GM23248 (cell line): ENCODE data around the gene PDE6H. TPM values are rescaled to one million over a fixed set of nuclear protein-coding genes. Genes with fewer than 3 reads are reported as not detected.

Experiments
- DNase-seq: peaks from one replicate; pipeline ENCODE4 v3.0.0-alpha.2; 2015
- H2AFZ ChIP-seq: fragments of 200-600 bp; sonication (generic); 2 replicates; pipeline ENCODE4 v1.6.1; 2016; ENCODE audit warnings: antibody characterized with exemption
- H3F3A ChIP-seq: fragments of 200-600 bp; sonication (generic); 2 replicates; pipeline ENCODE4 v1.6.1; 2016; ENCODE audit warnings: mild to moderate bottlenecking, antibody characterized with exemption, mixed run types; ENCODE audit not compliant: insufficient read depth
- H3K27ac ChIP-seq: fragments of 200-600 bp; sonication (generic); 2 replicates; pipeline ENCODE4 v1.5.1; 2016; ENCODE audit warnings: mild to moderate bottlenecking
- H3K27me3 ChIP-seq: fragments of 200-600 bp; sonication (generic); replicated peaks from 2 replicates; pipeline ENCODE4 v1.6.1; 2016; ENCODE audit warnings: mild to moderate bottlenecking; ENCODE audit not compliant: insufficient read depth
- H3K36me3 ChIP-seq: fragments of 200-600 bp; sonication (generic); 2 replicates; pipeline ENCODE4 v1.6.1; 2016; ENCODE audit warnings: low read depth, mild to moderate bottlenecking
- H3K4me1 ChIP-seq: fragments of 200-600 bp; sonication (generic); 2 replicates; pipeline ENCODE4 v1.6.1; 2016; ENCODE audit warnings: mild to moderate bottlenecking; ENCODE audit not compliant: insufficient read depth
- H3K4me2 ChIP-seq: fragments of 200-600 bp; sonication (generic); one replicate; pipeline ENCODE4 v1.6.1; 2016; ENCODE audit warnings: mild to moderate bottlenecking; ENCODE audit not compliant: unreplicated experiment
- H3K4me3 ChIP-seq: fragments of 200-600 bp; sonication (generic); 2 replicates; pipeline ENCODE4 v1.5.1; 2016; ENCODE audit warnings: mild to moderate bottlenecking
- H3K79me2 ChIP-seq: fragments of 200-600 bp; sonication (generic); 2 replicates; pipeline ENCODE4 v1.6.1; 2016; ENCODE audit warnings: mild to moderate bottlenecking; ENCODE audit not compliant: insufficient read depth
- H3K9ac ChIP-seq: fragments of 200-600 bp; sonication (generic); 2 replicates; pipeline ENCODE4 v1.6.1; 2016; ENCODE audit warnings: mild to moderate bottlenecking
- H3K9me2 ChIP-seq: fragments of 200-600 bp; sonication (generic); 2 replicates; pipeline ENCODE4 v1.6.1; 2016; ENCODE audit warnings: mixed run types, mild to moderate bottlenecking, moderate library complexity; ENCODE audit not compliant: insufficient read depth
- H3K9me3 ChIP-seq: fragments of 200-600 bp; sonication (generic); one replicate; pipeline ENCODE4 v1.6.1; 2017; ENCODE audit warnings: low read depth
- H4K20me1 ChIP-seq: fragments of 200-600 bp; sonication (generic); 2 replicates; pipeline ENCODE4 v1.6.0; 2016; ENCODE audit not compliant: insufficient read depth
- EZH2 ChIP-seq: fragments of 200-600 bp; sonication (generic); IDR thresholded peaks from 2 replicates; pipeline ENCODE4 v1.6.1; 2018; ENCODE audit warnings: antibody characterized with exemption, mild to moderate bottlenecking; ENCODE audit not compliant: insufficient read depth, poor library complexity, severe bottlenecking
- EZH2phosphoT487 ChIP-seq: fragments of 200-600 bp; sonication (generic); IDR thresholded peaks from 2 replicates; pipeline ENCODE4 v1.6.1; 2018; ENCODE audit warnings: antibody characterized with exemption, moderate library complexity, mild to moderate bottlenecking, low read depth; ENCODE audit not compliant: insufficient read depth
- WGBS, 2 experiments: methylation state at CpG; one replicate each; pipeline ENCODE4 v1.1.6; 2015 to 2017; ENCODE audit warnings: low lambda C conversion rate in 2 of 2, low coverage in 1 of 2; ENCODE audit errors: missing lambda C conversion rate in 2 of 2; 5-methylcytosine and 5-hydroxymethylcytosine counted together
- in situ Hi-C: fragments of 300-500 bp; cut with MboI; formaldehyde crosslinking; loops from 2 replicates; pipeline ENCODE4 v1.15.0; 2020
- polyA plus RNA-seq: library from polyadenylated mRNA; unstranded; fragments of >200 nt; fragmentation: Nextera tagmentation; extraction: Ambion mirVana; gene quantifications from 2 replicates; pipeline ENCODE4 v1.2.1, GENCODE V29; 2016
- total RNA-seq: library from RNA; depleted of rRNA; stranded (reverse); fragments of >200 nt; shearing (Covaris generic); gene quantifications from 2 replicates; pipeline ENCODE4 v1.2.3, GENCODE V29; 2014

PDE6H gene
- total and polyA plus RNA-seq, 2 experiments from 2014 or later: not detected

GRCh38 chr12:14997998-14998397 lies 25.2 kb downstream of the PDE6H start:
- H3K27ac ChIP-seq: no peak overlapping the region
- no peak overlapping the region for H3K9ac ChIP-seq
- no peak for DNase-seq
- 0 out of 2 replicates have a peak, but pooled peaks cover 4% of the 10 kb centered on the region for H3F3A ChIP-seq
- no peaks in the 10 kb centered on the region for H3K36me3 ChIP-seq
- H3K9me2 ChIP-seq: no peaks in the 10 kb centered on the region
- in situ Hi-C loops: loop anchor here (5.0 kb wide), 1 partner anchor 156 kb away; the partner anchor contains the start of gene ART4
- H3K4me1 ChIP-seq: peaks cover 7% of the 10 kb centered on the region; the same call in 1 of the 2 replicates
- H3K27me3 ChIP-seq: peaks cover 14% of the 10 kb centered on the region; the same call in 1 of the 2 replicates
- WGBS, 2 experiments: 18 to 30% methylated on average over 3 of the region's 3 CpGs
- no peaks in the 10 kb centered on the region for H3K9me3 ChIP-seq
- H3K79me2 ChIP-seq: no peaks in the 10 kb centered on the region
- H2AFZ ChIP-seq: no peak overlapping the region
- no peak overlapping the region for H3K4me3 ChIP-seq
- TF ChIP-seq EZH2phosphoT487: no peak
- no peak for TF ChIP-seq EZH2
- no peak overlapping the region for H3K4me2 ChIP-seq
- no peaks in the 10 kb centered on the region for H4K20me1 ChIP-seq

DNA sequence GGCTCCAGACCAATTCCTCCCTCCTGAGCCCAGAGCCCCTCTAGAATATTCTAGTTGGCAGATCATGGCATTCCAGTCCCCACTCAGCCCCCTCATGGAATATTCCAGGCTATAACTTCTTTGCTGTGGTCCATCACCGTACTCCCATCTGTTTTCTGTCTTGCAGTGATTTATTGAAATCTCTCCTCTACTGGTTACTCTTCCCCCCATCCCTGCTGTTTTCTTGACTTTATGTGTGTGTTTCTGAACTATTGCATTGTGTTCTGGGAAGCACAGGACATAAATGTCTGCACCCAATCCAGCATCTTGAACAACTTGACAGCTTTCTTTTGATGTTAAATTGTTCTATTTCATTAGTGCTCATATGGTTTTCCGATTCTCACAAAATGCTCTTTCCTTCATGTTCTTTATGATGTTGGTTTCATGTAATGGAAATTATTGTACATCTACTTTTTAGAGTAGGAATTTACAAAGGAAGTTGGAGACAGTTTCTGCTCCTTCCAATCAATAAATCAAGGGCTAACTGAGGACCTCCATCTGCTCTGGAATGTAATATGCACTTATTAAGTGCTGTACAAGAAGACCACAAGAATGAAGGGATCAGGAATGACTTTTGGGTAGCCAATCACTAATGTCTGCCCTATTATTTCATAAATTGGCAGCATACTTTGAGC lies 26.3 kb downstream of the PDE6H start:
- DNase-seq: no peak
- in situ Hi-C loops: loop anchor here (5.0 kb wide), 1 partner anchor 157 kb away; the partner anchor contains the start of gene ART4
- Histone ChIP-seq H4K20me1 (no peaks in the 10 kb centered on the region), H3K4me1 (peaks cover 7% of the 10 kb centered on the region; the same call in 1 of the 2 replicates), H3K27ac (no peak overlapping the region), H3K9me2 (no peaks in the 10 kb centered on the region), H3F3A (0 out of 2 replicates have a peak, but pooled peaks cover 4% of the 10 kb centered on the region), H3K79me2 (no peaks in the 10 kb centered on the region), H3K27me3 (peaks cover 25% of the 10 kb centered on the region), H3K9me3 (no peaks in the 10 kb centered on the region), H3K4me2 (no peak overlapping the region), H3K4me3 (no peak overlapping the region), H2AFZ (no peak overlapping the region), H3K9ac (no peak overlapping the region), H3K36me3 (no peaks in the 10 kb centered on the region)
- no peak for TF ChIP-seq EZH2
- TF ChIP-seq EZH2phosphoT487: no peak
- WGBS, 2 experiments: 81 to 89% methylated on average over 2 of the region's 2 CpGs

- Histone ChIP-seq H3K79me2 (no peaks in the 10 kb centered on the region), H3K9me2 (no peaks in the 10 kb centered on the region), H3K9ac (no peak overlapping the region), H2AFZ (no peak overlapping the region), H3F3A (0 out of 2 replicates have a peak, but pooled peaks cover 4% of the 10 kb centered on the region), H3K4me3 (no peak overlapping the region), H3K27me3 (peaks cover 29% of the 10 kb centered on the region), H3K4me2 (no peak overlapping the region), H3K36me3 (no peaks in the 10 kb centered on the region), H4K20me1 (no peaks in the 10 kb centered on the region), H3K4me1 (peaks cover 7% of the 10 kb centered on the region; the same call in 1 of the 2 replicates), H3K27ac (no peak overlapping the region), H3K9me3 (no peaks in the 10 kb centered on the region)
- in situ Hi-C loops: loop anchor here (5.0 to 10.0 kb wide), 2 partner anchors 158 to 275 kb away; partner anchors contain the start of gene ART4
- TF ChIP-seq EZH2phosphoT487 (no peak), EZH2 (no peak)
- DNase-seq: peak; percentile 43
- WGBS, 2 experiments: 58 to 70% methylated on average over 2 of the region's 2 CpGs
These were observed 27.0 kb downstream of the PDE6H start for GRCh38 chr12:14999695-15000365.

GRCh38 chr12:15000575-15000974 lies 27.7 kb downstream of the PDE6H start:
- Histone ChIP-seq H2AFZ (no peak overlapping the region), H3K4me3 (no peak overlapping the region), H3K27ac (no peak overlapping the region), H3K9ac (no peak overlapping the region), H3K9me3 (no peaks in the 10 kb centered on the region), H4K20me1 (no peaks in the 10 kb centered on the region), H3K4me1 (peaks cover 7% of the 10 kb centered on the region; the same call in 1 of the 2 replicates), H3F3A (0 out of 2 replicates have a peak, but pooled peaks cover 4% of the 10 kb centered on the region), H3K4me2 (no peak overlapping the region), H3K27me3 (peaks cover 35% of the 10 kb centered on the region), H3K79me2 (no peaks in the 10 kb centered on the region), H3K36me3 (no peaks in the 10 kb centered on the region), H3K9me2 (no peaks in the 10 kb centered on the region)
- WGBS, 2 experiments: 98 to 99% methylated on average over 2 of the region's 2 CpGs
- in situ Hi-C loops: loop anchor here (10.0 kb wide), 1 partner anchor 276 kb away; no protein-coding TSS in a partner anchor
- TF ChIP-seq EZH2 (no peak), EZH2phosphoT487 (no peak)
- DNase-seq: no peak
